C4-2B (cell line): ENCODE results near the gene CRTC3.

Source experiments
- CTCF ChIP-seq: fragments of 450-650 bp; conservative IDR thresholded peaks from 2 replicates; pipeline ENCODE4 v1.5.1; 2017; ENCODE audit warnings: mild to moderate bottlenecking
- ZFX ChIP-seq: fragments of 450-650 bp; IDR thresholded peaks from 2 replicates; pipeline ENCODE4 v1.6.1; 2017

GRCh38 chr15:90654233-90655136, 124.8 kb downstream of the CRTC3 start:
- TF ChIP-seq CTCF (no peak), ZFX (no peak)
